Activated T-cell treated with anti-CD3 and anti-CD28 coated beads, Interleukin-2, amount 50 U/mL, for 24 hours (primary cell): ENCODE results near the gene DNAH11.
"Not testable (repeated sequence)": the region's sequence is repeated elsewhere in the genome, so short reads cannot be mapped to it uniquely, and the experiment has no call there.

ENCODE experiments used
- DNase-seq: peaks from one replicate; pipeline ENCODE4 v3.0.0-alpha.2; 2020
- H3K27ac Mint-ChIP-seq: 2 replicates; pipeline ENCODE4 v1.8.0; 2020; ENCODE audit warnings: mild to moderate bottlenecking, mixed read lengths
- H3K27me3 Mint-ChIP-seq: 2 replicates; pipeline ENCODE4 v1.8.0; 2020; ENCODE audit warnings: mixed read lengths
- H3K36me3 Mint-ChIP-seq: 2 replicates; pipeline ENCODE4 v1.8.0; 2020; ENCODE audit warnings: low read depth, mixed read lengths
- H3K4me1 Mint-ChIP-seq: 2 replicates; pipeline ENCODE4 v1.8.0; 2020; ENCODE audit warnings: low read depth, mixed read lengths
- H3K4me3 Mint-ChIP-seq: 2 replicates; pipeline ENCODE4 v1.8.0; 2020; ENCODE audit warnings: mild to moderate bottlenecking, moderate library complexity, mixed read lengths
- H3K9me3 Mint-ChIP-seq: 2 replicates; pipeline ENCODE4 v1.8.0; 2020; ENCODE audit warnings: mixed read lengths

The DNAH11 gene

DNA sequence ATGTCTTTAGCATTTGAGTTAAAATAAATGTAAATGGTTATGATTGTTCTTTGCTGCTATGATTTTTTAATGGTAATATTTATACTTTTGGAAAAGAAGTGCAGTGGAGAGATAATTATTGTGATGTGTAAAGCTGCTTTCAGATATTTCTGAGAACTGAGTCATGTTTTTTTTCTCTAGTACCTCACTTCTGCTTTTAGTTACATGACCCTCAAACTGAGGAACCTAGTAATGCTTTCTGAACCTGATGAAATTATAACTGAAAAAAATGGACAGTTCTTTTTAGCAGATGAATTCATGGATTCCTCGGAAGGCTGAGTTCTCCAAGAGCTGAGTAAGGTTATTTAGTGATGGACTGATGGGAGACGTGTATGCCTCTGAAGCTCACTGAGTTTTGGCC lies 235.1 kb downstream of the DNAH11 start:
- DNase-seq, result no peak
- Mint-ChIP-seq H3K9me3 (no peaks in the 10 kb centered on the region), H3K36me3 (no peaks in the 10 kb centered on the region), H3K27me3 (peaks cover 13% of the 10 kb centered on the region), H3K4me1 (no peaks in the 10 kb centered on the region), H3K4me3 (no peak overlapping the region), H3K27ac (no peak overlapping the region)

DNA sequence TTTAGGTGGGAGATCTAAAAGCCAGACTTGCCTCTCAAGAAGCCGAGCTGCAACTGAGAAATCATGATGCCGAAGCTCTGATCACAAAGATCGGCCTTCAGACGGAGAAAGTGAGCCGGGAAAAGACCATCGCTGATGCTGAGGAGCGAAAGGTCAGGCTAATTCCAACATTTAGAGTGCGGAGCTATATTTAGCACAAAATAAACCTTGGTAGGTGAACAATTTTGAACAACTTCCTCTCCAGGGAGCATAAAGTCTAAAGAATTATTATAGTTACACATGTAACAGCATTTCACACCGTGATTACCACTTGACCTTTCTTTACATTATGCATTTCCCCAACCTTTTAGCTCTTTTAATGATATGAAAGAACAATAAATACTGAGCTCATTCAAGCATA lies 236.1 kb downstream of the DNAH11 start:
- Mint-ChIP-seq H3K4me1 (no peaks in the 10 kb centered on the region), H3K27me3 (peaks cover 8% of the 10 kb centered on the region), H3K27ac (no peak overlapping the region), H3K9me3 (no peaks in the 10 kb centered on the region), H3K36me3 (no peaks in the 10 kb centered on the region), H3K4me3 (no peak overlapping the region)
- DNase-seq, result no peak

DNA sequence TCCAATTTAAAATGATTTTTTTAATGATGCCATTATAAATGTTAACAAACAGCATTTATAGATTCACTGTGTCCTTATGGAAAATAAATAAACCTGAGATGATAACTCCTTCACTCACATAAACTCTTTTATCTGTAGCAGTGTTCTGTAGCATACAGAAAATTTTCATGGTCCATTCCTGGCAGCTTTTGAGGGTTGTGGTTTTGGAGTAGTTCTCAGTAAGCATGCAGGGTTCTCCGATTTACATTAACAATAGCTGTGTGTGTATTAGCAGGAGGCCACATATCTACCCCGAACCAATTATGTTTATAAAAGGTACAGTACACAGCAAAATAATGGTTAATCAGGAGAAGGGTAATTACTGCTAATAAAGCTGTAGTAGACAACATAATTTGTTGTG lies 240.2 kb downstream of the DNAH11 start:
- Mint-ChIP-seq H3K4me1 (no peaks in the 10 kb centered on the region), H3K36me3 (no peaks in the 10 kb centered on the region), H3K9me3 (no peaks in the 10 kb centered on the region), H3K27me3 (no peaks in the 10 kb centered on the region), H3K4me3 (no peak overlapping the region), H3K27ac (no peak overlapping the region)
- DNase-seq, result no peak

DNA sequence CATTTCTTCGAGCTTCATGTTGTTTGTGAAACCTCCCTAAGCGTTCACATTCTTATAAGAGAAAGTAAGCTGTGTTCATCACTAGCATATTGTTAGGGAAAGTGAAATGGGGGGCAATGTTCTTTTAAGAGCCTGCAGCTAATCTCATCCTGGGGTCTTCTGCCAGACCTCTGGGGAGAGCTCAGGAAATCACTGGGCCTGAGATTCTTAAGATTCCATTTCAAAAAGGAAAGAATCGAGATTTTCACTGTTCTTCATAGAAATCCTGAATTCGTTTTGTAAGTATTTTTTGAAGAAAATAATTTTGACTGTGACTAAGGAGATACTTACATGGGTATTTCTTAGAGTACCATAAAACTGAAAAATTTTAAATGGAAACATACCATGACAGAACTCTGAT lies 242.2 kb downstream of the DNAH11 start:
- H3K4me3 Mint-ChIP-seq, result no peak overlapping the region
- no peaks in the 10 kb centered on the region for H3K9me3 Mint-ChIP-seq
- no peaks in the 10 kb centered on the region for H3K4me1 Mint-ChIP-seq
- H3K27me3 Mint-ChIP-seq, result no peaks in the 10 kb centered on the region
- DNase-seq, result no peak
- no peak overlapping the region for H3K27ac Mint-ChIP-seq
- H3K36me3 Mint-ChIP-seq, result no peaks in the 10 kb centered on the region

DNA sequence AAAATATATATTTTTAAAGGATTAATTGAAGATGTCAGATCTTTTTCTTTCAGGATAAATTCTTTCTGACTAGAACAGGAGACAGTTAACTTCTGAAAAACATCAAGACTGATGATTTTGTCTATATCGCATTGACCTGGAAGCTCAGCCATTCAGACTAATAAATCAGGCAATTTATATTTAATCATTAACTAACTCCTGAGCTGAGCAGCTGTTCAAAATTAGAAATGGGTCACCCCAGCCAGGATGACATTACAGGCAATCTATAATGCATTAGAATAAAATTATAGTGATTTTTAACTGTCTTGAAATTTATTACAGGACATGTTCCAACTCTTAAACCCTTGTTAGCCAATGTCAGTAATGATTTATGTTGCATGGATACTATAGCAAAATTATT lies 263.0 kb downstream of the DNAH11 start:
- Mint-ChIP-seq H3K36me3 (no peaks in the 10 kb centered on the region), H3K4me3 (no peak overlapping the region), H3K4me1 (no peaks in the 10 kb centered on the region), H3K27ac (no peak overlapping the region), H3K9me3 (no peaks in the 10 kb centered on the region), H3K27me3 (no peaks in the 10 kb centered on the region)
- DNase-seq, result no peak

DNA sequence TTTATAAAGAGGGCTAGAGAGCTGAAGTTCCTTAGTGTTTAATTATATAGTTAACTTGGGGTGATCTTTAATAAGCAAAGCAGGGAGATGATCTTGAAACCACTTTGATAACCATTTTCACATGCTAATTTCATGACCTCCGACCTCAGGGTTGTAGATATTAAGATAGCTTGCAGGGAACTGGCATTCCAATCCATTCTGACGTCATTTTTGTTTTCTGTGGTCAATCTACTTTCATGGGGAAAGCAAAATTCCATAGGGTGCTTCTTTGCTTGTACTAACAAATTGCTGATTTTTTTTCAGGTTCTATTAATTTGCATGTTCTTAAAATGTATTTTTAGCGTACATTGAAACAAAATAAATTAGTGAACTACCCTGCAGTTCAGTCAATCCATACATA lies 263.5 kb downstream of the DNAH11 start:
- Mint-ChIP-seq H3K27ac (no peak overlapping the region), H3K4me1 (no peaks in the 10 kb centered on the region), H3K4me3 (no peak overlapping the region), H3K9me3 (no peaks in the 10 kb centered on the region), H3K27me3 (no peaks in the 10 kb centered on the region), H3K36me3 (no peaks in the 10 kb centered on the region)
- no peak for DNase-seq

DNA sequence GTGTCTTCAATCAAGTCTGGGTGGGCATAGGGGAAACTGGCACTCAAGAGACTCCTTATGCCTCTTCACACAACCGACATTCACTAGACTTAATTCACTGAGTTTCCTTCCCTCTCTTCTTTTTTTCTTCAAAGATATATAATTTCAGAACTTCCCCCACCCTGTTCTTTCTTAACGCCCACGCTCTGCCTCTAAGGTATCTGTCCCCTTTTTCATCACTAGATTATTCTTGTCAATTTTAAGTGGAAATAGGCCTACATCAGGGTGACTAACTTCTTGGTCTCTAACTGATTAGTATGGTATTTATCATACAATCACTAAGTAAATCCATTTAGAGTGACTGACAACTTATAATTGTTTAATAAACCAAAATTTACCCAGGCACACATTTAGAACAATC lies 276.2 kb downstream of the DNAH11 start:
- H3K4me1 Mint-ChIP-seq, result peaks cover 8% of the 10 kb centered on the region
- no peaks in the 10 kb centered on the region for H3K9me3 Mint-ChIP-seq
- H3K27me3 Mint-ChIP-seq, result no peaks in the 10 kb centered on the region
- H3K27ac Mint-ChIP-seq, result no peak overlapping the region
- no peak for DNase-seq
- H3K36me3 Mint-ChIP-seq, result no peaks in the 10 kb centered on the region
- H3K4me3 Mint-ChIP-seq, result no peak overlapping the region

DNA sequence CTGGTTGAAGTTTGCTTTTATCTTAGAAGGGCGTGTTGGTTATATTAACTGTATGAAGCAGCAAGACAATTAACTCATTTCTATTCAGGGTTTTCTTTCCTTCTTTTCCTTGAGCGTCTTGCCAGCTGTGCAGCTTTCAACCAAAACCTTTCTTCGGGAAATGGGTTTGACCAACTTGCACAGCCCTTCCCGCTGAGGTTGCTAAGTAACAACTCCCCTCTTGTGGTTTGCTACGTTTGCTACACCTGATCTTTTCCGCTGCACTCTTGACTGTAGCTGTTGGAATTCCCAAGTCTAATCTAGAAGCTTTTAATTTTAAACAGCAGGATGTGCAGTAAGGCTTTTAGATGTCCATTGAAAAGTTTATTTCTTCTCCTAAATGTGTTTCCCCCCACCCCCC lies 286.0 kb downstream of the DNAH11 start:
- Mint-ChIP-seq H3K27ac (no peak overlapping the region), H3K4me1 (no peaks in the 10 kb centered on the region), H3K9me3 (no peaks in the 10 kb centered on the region), H3K27me3 (no peaks in the 10 kb centered on the region), H3K4me3 (no peak overlapping the region), H3K36me3 (no peaks in the 10 kb centered on the region)
- DNase-seq, result no peak

DNA sequence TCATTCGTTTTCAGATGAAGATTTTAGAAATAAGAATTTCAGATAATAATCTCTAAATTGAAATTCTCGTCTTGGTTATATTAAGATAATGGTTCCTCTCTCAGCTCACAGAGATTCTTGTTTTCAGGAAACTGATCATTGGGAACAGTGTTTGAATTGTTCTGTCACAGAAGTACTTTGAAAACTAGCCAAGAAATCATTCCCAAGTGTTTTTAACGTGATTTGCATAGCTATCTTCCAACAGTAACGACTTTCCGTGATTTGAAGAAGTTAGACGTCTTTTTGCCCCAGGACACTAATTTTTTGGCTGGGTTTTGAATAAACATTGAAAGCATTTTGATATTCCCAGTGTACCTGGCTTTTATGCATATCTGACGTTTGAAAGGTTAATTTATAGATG lies 286.9 kb downstream of the DNAH11 start:
- Mint-ChIP-seq H3K9me3 (no peaks in the 10 kb centered on the region), H3K27ac (no peak overlapping the region), H3K4me1 (no peaks in the 10 kb centered on the region), H3K36me3 (no peaks in the 10 kb centered on the region), H3K4me3 (no peak overlapping the region), H3K27me3 (no peaks in the 10 kb centered on the region)
- no peak for DNase-seq

DNA sequence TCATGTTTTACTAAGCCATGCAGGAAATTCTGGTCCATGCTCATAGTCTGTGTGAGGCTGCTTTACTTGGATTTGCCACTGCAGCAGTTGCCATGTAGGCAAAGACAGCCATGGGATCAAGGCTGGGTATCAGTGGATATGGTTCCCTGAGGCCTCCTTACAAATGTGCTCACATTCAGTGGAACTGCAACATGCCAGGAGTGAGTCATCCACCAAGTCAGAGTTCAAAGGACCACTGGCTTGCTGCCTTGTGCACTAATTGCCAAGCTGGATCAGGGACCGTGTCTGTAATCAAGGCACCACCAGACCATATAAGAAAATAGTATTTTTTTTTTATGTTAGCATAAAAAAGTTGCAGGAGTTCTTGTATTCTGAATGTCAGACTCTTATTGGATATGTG lies 301.9 kb downstream of the DNAH11 start:
- peaks cover 3% of the 10 kb centered on the region for H3K9me3 Mint-ChIP-seq
- H3K4me1 Mint-ChIP-seq, result peaks cover 2% of the 10 kb centered on the region
- no peaks in the 10 kb centered on the region for H3K27me3 Mint-ChIP-seq
- no peak overlapping the region for H3K4me3 Mint-ChIP-seq
- no peak overlapping the region for H3K27ac Mint-ChIP-seq
- no peak for DNase-seq
- H3K36me3 Mint-ChIP-seq, result no peaks in the 10 kb centered on the region

DNA sequence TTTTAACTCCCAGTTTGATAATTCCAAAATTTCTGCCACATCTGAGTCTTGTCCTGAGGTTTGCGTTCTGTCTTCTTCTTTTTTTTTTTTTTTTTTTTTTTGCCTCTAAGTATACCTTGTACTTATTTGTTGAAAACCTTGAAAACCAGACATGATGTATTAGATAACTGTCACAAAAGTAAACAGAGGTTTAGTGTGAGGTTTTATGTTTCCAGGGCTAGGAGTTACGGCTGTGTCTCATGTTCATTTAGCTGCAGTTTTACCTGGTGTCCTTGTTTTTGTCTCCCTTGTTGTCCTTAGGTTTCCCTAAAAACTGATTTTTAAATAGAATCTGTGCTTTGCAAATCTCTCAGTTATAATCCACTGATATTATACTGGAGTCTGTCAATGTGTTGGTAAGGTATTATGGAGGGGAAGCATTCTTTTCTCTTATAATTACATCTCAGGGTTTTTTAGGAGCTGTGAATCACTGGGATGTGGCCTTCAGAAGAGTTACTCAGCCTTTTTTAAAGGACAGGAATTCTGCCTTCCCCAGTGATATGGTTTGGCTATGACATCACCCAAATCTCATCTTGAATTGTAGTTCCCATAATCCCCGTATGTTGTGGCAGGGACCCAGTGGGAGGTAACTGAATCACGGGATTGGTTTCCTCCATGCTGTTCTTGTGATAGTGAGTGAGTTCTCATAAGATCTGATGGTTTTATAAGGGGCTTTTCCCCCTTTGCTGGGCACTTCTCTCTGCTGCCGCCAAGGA lies 307.9 kb downstream of the DNAH11 start:
- H3K27ac Mint-ChIP-seq, result no peak overlapping the region
- no peak overlapping the region for H3K4me3 Mint-ChIP-seq
- peaks cover 27% of the 10 kb centered on the region for H3K4me1 Mint-ChIP-seq
- no peak for DNase-seq
- H3K9me3 Mint-ChIP-seq, result peaks cover 6% of the 10 kb centered on the region
- H3K27me3 Mint-ChIP-seq, result no peaks in the 10 kb centered on the region
- H3K36me3 Mint-ChIP-seq, result no peaks in the 10 kb centered on the region

DNA sequence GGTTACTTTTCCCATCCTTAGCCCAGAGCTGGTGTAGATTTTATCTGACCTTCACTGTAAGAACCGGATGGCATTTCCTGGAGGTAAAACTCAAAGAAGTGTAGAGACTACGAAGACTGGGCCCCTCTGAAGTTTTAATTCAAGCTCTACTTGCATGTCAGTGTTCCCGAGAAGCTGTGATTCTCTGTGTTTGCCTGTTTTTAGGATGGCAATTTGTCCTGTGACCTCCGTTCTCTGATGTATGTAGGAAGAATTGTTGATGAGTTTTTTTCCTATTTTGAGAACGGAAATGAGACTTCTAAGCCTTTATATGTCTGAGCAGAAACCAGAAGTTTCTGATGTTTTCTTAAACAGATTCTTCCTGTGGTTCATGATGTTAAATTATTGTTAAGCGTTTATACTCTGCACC lies 308.7 kb downstream of the DNAH11 start:
- no peaks in the 10 kb centered on the region for H3K27me3 Mint-ChIP-seq
- H3K9me3 Mint-ChIP-seq, result peaks cover 6% of the 10 kb centered on the region
- peak overlapping the region; percentile 6 for H3K4me3 Mint-ChIP-seq
- peak overlapping the region; percentile 80 for H3K27ac Mint-ChIP-seq
- DNase-seq, result no peak
- peaks cover 27% of the 10 kb centered on the region for H3K4me1 Mint-ChIP-seq
- H3K36me3 Mint-ChIP-seq, result no peaks in the 10 kb centered on the region

DNA sequence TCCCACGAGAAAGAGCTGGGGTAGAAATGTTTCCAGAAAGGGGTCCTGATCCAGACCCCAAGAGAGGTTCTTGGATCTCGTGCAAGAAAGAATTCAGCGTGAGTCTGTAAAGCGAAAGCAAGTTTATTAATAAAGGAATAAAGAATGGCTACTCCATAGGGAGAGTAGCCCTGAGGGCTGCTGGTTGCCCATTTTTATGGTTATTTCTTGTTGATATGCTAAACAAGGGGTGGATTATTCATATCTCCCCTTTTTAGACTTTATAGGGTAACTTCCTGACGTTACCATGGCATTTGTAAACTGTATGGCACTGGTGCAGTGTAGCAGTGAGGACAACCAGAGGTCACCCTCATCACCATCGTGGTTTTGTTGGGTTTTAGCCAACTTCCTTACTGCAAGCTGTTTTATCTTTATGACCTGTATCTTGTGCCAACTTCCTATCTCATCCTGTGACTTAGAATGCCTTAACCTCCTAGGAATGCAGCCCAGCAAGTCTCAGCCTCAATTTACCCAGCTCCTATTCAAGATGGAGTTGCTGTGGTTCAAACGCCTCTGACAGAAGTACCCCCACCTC lies 322.9 kb downstream of the DNAH11 start:
- not testable (repeated sequence) for H3K9me3 Mint-ChIP-seq, DNase-seq, H3K4me3 Mint-ChIP-seq, H3K36me3 Mint-ChIP-seq, H3K4me1 Mint-ChIP-seq, H3K27me3 Mint-ChIP-seq, H3K27ac Mint-ChIP-seq

DNA sequence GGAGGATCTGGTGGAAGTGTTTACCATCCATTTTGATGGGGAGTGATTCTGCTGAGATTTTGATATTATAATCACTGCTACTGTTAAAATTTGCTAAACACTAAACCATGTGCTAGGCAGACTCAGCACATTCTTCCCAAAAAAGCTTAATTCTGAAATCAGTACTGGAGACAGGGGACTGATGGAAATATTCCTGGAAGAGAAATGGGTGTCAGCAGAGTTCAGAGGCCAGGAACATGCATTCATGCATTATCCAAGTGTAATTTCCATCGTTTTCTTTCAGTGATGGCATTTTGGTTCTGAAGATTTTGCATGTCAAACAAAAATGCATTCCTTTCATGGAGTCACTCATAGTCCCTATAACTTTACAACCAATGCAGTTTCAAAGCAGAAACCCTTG lies 323.9 kb downstream of the DNAH11 start:
- H3K4me3 Mint-ChIP-seq, result no peak overlapping the region
- no peaks in the 10 kb centered on the region for H3K9me3 Mint-ChIP-seq
- no peak for DNase-seq
- no peaks in the 10 kb centered on the region for H3K36me3 Mint-ChIP-seq
- H3K27ac Mint-ChIP-seq, result no peak overlapping the region
- H3K27me3 Mint-ChIP-seq, result peaks cover under 1% of the 10 kb centered on the region
- no peaks in the 10 kb centered on the region for H3K4me1 Mint-ChIP-seq

DNA sequence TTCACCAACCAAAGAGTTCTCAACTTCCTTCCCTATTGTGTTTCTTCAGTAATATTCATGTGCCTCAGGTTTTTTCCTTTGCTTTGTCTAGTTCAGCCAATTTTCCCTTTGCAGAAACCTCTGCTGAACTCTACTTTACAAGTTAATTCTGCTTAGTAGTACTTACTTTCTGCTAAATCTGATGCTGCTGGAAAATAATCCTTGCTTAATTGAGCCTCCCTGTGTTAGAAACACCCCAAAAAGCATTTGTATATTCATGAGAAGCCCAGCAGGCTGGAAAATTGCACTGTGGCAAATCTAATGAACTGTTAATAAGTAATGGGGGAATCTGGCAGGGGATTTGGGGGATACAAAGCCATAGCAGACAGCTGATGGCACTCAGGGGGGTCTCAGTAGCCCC lies 324.4 kb downstream of the DNAH11 start:
- H3K4me3 Mint-ChIP-seq, result no peak overlapping the region
- no peaks in the 10 kb centered on the region for H3K4me1 Mint-ChIP-seq
- no peak overlapping the region for H3K27ac Mint-ChIP-seq
- H3K9me3 Mint-ChIP-seq, result no peaks in the 10 kb centered on the region
- DNase-seq, result no peak
- no peaks in the 10 kb centered on the region for H3K27me3 Mint-ChIP-seq
- H3K36me3 Mint-ChIP-seq, result no peaks in the 10 kb centered on the region
